IMR-90 (cell line): ENCODE measurements around the gene CPB2. TPM values are rescaled to one million over a fixed set of nuclear protein-coding genes. Genes with fewer than 3 reads are reported as not detected.

ENCODE experiments used
- ATAC-seq: fragments of 200-7000 bp; cut with Tn5 transposase; 2 replicates; pipeline ENCODE4 v1.9.1; 2020; ENCODE audit warnings: low read depth, mild to moderate bottlenecking, moderate library complexity
- BruUV-seq: library from RNA; stranded (reverse); fragments of 400-500 nt; replicated peaks from 2 replicates; lab custom pipeline; 2021; lab: Mats Ljungman, UMichigan
- CTCF ChIA-PET: fragments of 300-600 bp; formaldehyde crosslinking; extraction: SDS; loops from one replicate; lab custom pipeline; 2021; ENCODE audit warnings: antibody characterized with exemption; lab: Yijun Ruan, JAX
- POLR2A ChIA-PET: fragments of 300-600 bp; sonication (Branson Sonifier 250); formaldehyde crosslinking; loops from one replicate; lab custom pipeline; 2022; ENCODE audit warnings: antibody characterized with exemption; ENCODE audit not compliant: unreplicated experiment; lab: Charles Lee
- DNase-seq: peaks from one replicate; pipeline ENCODE4 v3.0.0; 2013
- H2AFZ ChIP-seq: replicated peaks from 2 replicates; pipeline ENCODE3; 2013; ENCODE audit warnings: low read length, mild to moderate bottlenecking; ENCODE audit not compliant: poor library complexity
- H2AK5ac ChIP-seq: 2 replicates; pipeline ENCODE4 v1.6.1; 2013; ENCODE audit warnings: low read depth, low read length, inconsistent platforms
- H2AK9ac ChIP-seq: replicated peaks from 2 replicates; pipeline ENCODE3; 2013; ENCODE audit warnings: mild to moderate bottlenecking, low read depth, low read length, moderate library complexity; ENCODE audit not compliant: poor library complexity
- H2BK120ac ChIP-seq: 2 replicates; pipeline ENCODE4 v1.6.1; 2013; ENCODE audit warnings: low read depth, low read length, inconsistent platforms
- H2BK15ac ChIP-seq: 3 replicates; pipeline ENCODE4 v1.6.1; 2013; ENCODE audit warnings: low read depth, low read length, inconsistent platforms
- H2BK20ac ChIP-seq: 2 replicates; pipeline ENCODE4 v1.6.1; 2013; ENCODE audit warnings: low read depth, mild to moderate bottlenecking, inconsistent platforms, low read length, moderate library complexity
- H2BK5ac ChIP-seq: 2 replicates; pipeline ENCODE4 v1.6.1; 2013; ENCODE audit warnings: mild to moderate bottlenecking, low read depth, low read length, inconsistent platforms; ENCODE audit not compliant: poor library complexity, severe bottlenecking
- H3K14ac ChIP-seq: replicated peaks from 2 replicates; pipeline ENCODE4 v1.6.1; 2013; ENCODE audit warnings: low read depth, low read length, inconsistent platforms
- H3K18ac ChIP-seq: 2 replicates; pipeline ENCODE4 v1.6.1; 2013; ENCODE audit warnings: low read depth, low read length, control low read depth
- H3K23ac ChIP-seq: 2 replicates; pipeline ENCODE4 v1.6.1; 2013; ENCODE audit warnings: low read depth, low read length, inconsistent platforms
- H3K27ac ChIP-seq: 2 replicates; pipeline ENCODE4 v1.5.1; 2013; ENCODE audit warnings: mild to moderate bottlenecking, control low read depth, low read length; ENCODE audit not compliant: insufficient read depth
- H3K27me3 ChIP-seq: 2 replicates; pipeline ENCODE4 v1.6.1; 2013; ENCODE audit warnings: low read length; ENCODE audit not compliant: control insufficient read depth, insufficient read depth
- H3K36me3 ChIP-seq: 2 replicates; pipeline ENCODE4 v1.6.1; 2013; ENCODE audit warnings: low read length, mixed read lengths; ENCODE audit not compliant: control insufficient read depth, insufficient read depth
- H3K4ac ChIP-seq: 2 replicates; pipeline ENCODE4 v1.6.1; 2013; ENCODE audit warnings: low read depth, low read length, inconsistent platforms
- H3K4me1 ChIP-seq: 2 replicates; pipeline ENCODE4 v1.6.1; 2013; ENCODE audit warnings: low read length, mixed read lengths; ENCODE audit not compliant: control insufficient read depth, insufficient read depth
- H3K4me2 ChIP-seq: 2 replicates; pipeline ENCODE4 v1.6.1; 2013; ENCODE audit warnings: low read depth, mild to moderate bottlenecking, control low read depth, low read length, moderate library complexity
- H3K4me3 ChIP-seq: 2 replicates; pipeline ENCODE4 v1.5.1; 2013; ENCODE audit warnings: low read depth, mild to moderate bottlenecking, control low read depth, low read length, moderate library complexity; ENCODE audit not compliant: insufficient read depth
- H3K56ac ChIP-seq: 2 replicates; pipeline ENCODE4 v1.6.1; 2013; ENCODE audit warnings: low read length, inconsistent platforms; ENCODE audit not compliant: insufficient read depth; ENCODE audit errors: extremely low read depth
- H3K79me1 ChIP-seq, 2 experiments: 2 replicates each; pipeline ENCODE4 v1.6.1; 2013; ENCODE audit warnings: low read length in 2 of 2, inconsistent platforms in 1 of 2, low read depth in 1 of 2
- H3K9ac ChIP-seq: 2 replicates; pipeline ENCODE4 v1.6.1; 2013; ENCODE audit warnings: low read depth, low read length, control low read depth
- H3K9me1 ChIP-seq: 2 replicates; pipeline ENCODE4 v1.6.1; 2013; ENCODE audit warnings: low read length, inconsistent platforms; ENCODE audit not compliant: insufficient read depth
- H3K9me3 ChIP-seq: 2 replicates; pipeline ENCODE4 v1.6.1; 2013; ENCODE audit warnings: low read length; ENCODE audit not compliant: control insufficient read depth, insufficient read depth
- H4K20me1 ChIP-seq: 2 replicates; pipeline ENCODE4 v1.6.1; 2013; ENCODE audit warnings: low read length, inconsistent platforms; ENCODE audit not compliant: insufficient read depth
- H4K5ac ChIP-seq: 2 replicates; pipeline ENCODE4 v1.6.1; 2013; ENCODE audit warnings: mild to moderate bottlenecking, low read depth, low read length, control low read depth
- H4K8ac ChIP-seq, 2 experiments: 2 replicates each; pipeline ENCODE4 v1.6.1; 2013; ENCODE audit warnings: low read depth in 2 of 2, low read length in 2 of 2, control low read depth in 1 of 2, inconsistent platforms in 1 of 2
- H4K91ac ChIP-seq: 2 replicates; pipeline ENCODE4 v1.6.1; 2013; ENCODE audit warnings: low read depth, low read length, inconsistent platforms; ENCODE audit not compliant: insufficient read depth
- BHLHE40 ChIP-seq: fragments of 150-350 bp; IDR thresholded peaks from 2 replicates; pipeline ENCODE4 v1.6.1; 2016; ENCODE audit warnings: mild to moderate bottlenecking, low read depth, low read length
- CEBPB ChIP-seq: IDR thresholded peaks from 2 replicates; pipeline ENCODE4 v1.6.1; 2012; ENCODE audit warnings: low read depth, low read length, improper control_type of control experiment
- CHD1 ChIP-seq: IDR thresholded peaks from 2 replicates; pipeline ENCODE4 v1.6.1; 2012; ENCODE audit warnings: low read depth, low read length, improper control_type of control experiment
- FOS ChIP-seq: fragments of 150-350 bp; IDR thresholded peaks from 2 replicates; pipeline ENCODE4 v1.6.1; 2016; ENCODE audit warnings: low read depth, low read length
- MAZ ChIP-seq: IDR thresholded peaks from 2 replicates; pipeline ENCODE4 v1.6.1; 2012; ENCODE audit warnings: low read depth, mild to moderate bottlenecking, low read length, improper control_type of control experiment, moderate library complexity, borderline replicate concordance
- NFE2L2 ChIP-seq: fragments of 150-350 bp; IDR thresholded peaks from 2 replicates; pipeline ENCODE4 v1.6.1; 2016; ENCODE audit warnings: low read depth, mild to moderate bottlenecking, low read length
- RFX5 ChIP-seq: IDR thresholded peaks from 2 replicates; pipeline ENCODE4 v1.8.0; 2012; ENCODE audit warnings: low read depth, mild to moderate bottlenecking, low read length, moderate library complexity
- SMC3 ChIP-seq: fragments of 150-350 bp; IDR thresholded peaks from 2 replicates; pipeline ENCODE4 v1.6.1; 2016; ENCODE audit warnings: low read depth, mild to moderate bottlenecking, antibody characterized with exemption, low read length, moderate library complexity
- WGBS, 2 experiments: methylation state at CpG; one replicate each; pipeline versions ENCODE4 v1.1.5 to v1.1.7; 2013; ENCODE audit warnings: missing lambda C conversion rate in 2 of 2; ENCODE audit not compliant: insufficient read length in 1 of 2; ENCODE audit errors: extremely low coverage in 2 of 2; 5-methylcytosine and 5-hydroxymethylcytosine counted together
- dilution Hi-C: fragments of 300-500 bp; cut with HindIII; formaldehyde crosslinking; loops from one replicate; pipeline ENCODE4 v1.14.3; 2018; ENCODE audit warnings: low sequenced_read_pairs; ENCODE audit not compliant: unreplicated experiment
- in situ Hi-C: fragments of 300-500 bp; cut with MboI; formaldehyde crosslinking; loops from 3 replicates; pipeline ENCODE4 v1.14.3; 2019; ENCODE audit warnings: low sequenced_read_pairs, inconsistent platforms, mixed read lengths
- intact Hi-C: fragments of 100-400 bp; cut with micrococcal nuclease; formaldehyde crosslinking; loops from 2 replicates; pipeline ENCODE4 v1.10.0; 2022
- polyA plus RNA-seq, 3 experiments: library from polyadenylated mRNA; depleted of rRNA; stranded (reverse); fragments of >200 nt; gene quantifications; 2 replicates each; pipeline ENCODE4 v1.2.3, GENCODE V29; 2012; ENCODE audit warnings: low replicate concordance in 1 of 3
- total RNA-seq: library from RNA; depleted of rRNA; stranded (reverse); fragments of >200 nt; gene quantifications from 2 replicates; pipeline ENCODE4 v1.2.3, GENCODE V29; 2012
- TF ChIP-seq, protein P1 (sequence below): fragments of 150-350 bp; IDR thresholded peaks from 2 replicates; pipeline ENCODE4 v1.6.1; 2017; ENCODE audit warnings: mild to moderate bottlenecking, antibody characterized with exemption, low read length, low read depth

CPB2 gene
- total and polyA plus RNA-seq, 2 of the 4 experiments (the other 2 are of a cell fraction): not detected

DNA sequence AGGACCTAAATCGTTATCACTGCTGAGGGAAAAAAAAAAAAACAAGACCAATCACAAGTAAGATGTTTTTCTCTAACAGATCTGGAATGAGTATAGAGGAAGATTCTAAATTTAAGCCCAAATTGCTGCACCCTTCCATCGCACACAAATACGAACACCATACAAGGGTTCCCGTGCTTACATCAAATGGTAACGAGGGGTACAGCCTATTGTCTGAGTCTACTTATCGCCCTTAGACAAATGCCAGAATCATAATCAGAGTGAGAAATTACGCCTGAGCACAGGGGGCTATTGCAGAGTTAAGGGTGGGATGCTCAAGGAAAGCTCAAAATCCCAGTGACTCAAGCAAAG, 52.9 kb downstream of the CPB2 start:
- intact Hi-C loops (loop anchor here (1.0 to 10.0 kb wide), 2 partner anchors 11 to 277 kb away; no protein-coding TSS in a partner anchor), dilution Hi-C loops (no loop called here), in situ Hi-C loops (no loop called here)
- H3K9ac ChIP-seq: peak overlapping the region; percentile 99
- H3K27me3 ChIP-seq: no peaks in the 10 kb centered on the region
- peak overlapping the region; percentile 88 for H3K23ac ChIP-seq
- H2BK15ac ChIP-seq: no peak overlapping the region
- H4K5ac ChIP-seq: peak overlapping the region; percentile 50
- H3K4me1 ChIP-seq: no peaks in the 10 kb centered on the region
- peak overlapping the region; percentile 80 for H3K4me3 ChIP-seq
- peak overlapping the region; percentile 71 for H3K56ac ChIP-seq
- peak overlapping the region; percentile 85 for H2AFZ ChIP-seq
- WGBS, 2 experiments: no CpG with 5 or more reads among the region's 7 CpGs
- peaks cover 5% of the 10 kb centered on the region; the same call in 1 of the 2 replicates for H4K20me1 ChIP-seq
- no peak overlapping the region for H2BK20ac ChIP-seq
- TF ChIP-seq, protein P1, sequence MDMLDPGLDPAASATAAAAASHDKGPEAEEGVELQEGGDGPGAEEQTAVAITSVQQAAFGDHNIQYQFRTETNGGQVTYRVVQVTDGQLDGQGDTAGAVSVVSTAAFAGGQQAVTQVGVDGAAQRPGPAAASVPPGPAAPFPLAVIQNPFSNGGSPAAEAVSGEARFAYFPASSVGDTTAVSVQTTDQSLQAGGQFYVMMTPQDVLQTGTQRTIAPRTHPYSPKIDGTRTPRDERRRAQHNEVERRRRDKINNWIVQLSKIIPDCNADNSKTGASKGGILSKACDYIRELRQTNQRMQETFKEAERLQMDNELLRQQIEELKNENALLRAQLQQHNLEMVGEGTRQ: no peak
- TF ChIP-seq RFX5 (no peak), BHLHE40 (no peak), SMC3 (no peak), CHD1 (no peak), FOS (no peak), CEBPB (no peak), MAZ (no peak), NFE2L2 (no peak)
- peak overlapping the region; percentile 40 for H2BK5ac ChIP-seq
- H2AK5ac ChIP-seq: no peak overlapping the region
- no peaks in the 10 kb centered on the region for H3K9me3 ChIP-seq
- H3K27ac ChIP-seq: peak overlapping the region; percentile 86
- H3K4ac ChIP-seq: peak overlapping the region; percentile 62
- H3K36me3 ChIP-seq: no peaks in the 10 kb centered on the region
- peak overlapping the region; percentile 99 for H3K4me2 ChIP-seq
- H3K9me1 ChIP-seq: no peaks in the 10 kb centered on the region
- peak overlapping the region; percentile 87 for H3K14ac ChIP-seq
- H3K79me1 ChIP-seq: peaks cover 0 to 14% of the 10 kb centered on the region in 2 experiments; a peak in 3 of 4 replicates
- POLR2A ChIA-PET: interaction anchor here (0.5 to 0.6 kb wide), 2 partner anchors 12 to 226 kb away, joined by 3 read pairs; no protein-coding TSS in a partner anchor
- peak overlapping the region; percentile 51 to 77 for H4K8ac ChIP-seq
- peak overlapping the region; percentile 31; the same call in 1 of the 2 replicates for H4K91ac ChIP-seq
- CTCF ChIA-PET: interaction anchor here (0.9 kb wide), 1 partner anchor 12 kb away, joined by 5 read pairs; no protein-coding TSS in a partner anchor
- no peak; the same call in 1 of the 2 replicates for ATAC-seq
- peak; percentile 0 for DNase-seq
- H2AK9ac ChIP-seq: peak overlapping the region; percentile 74
- no peak overlapping the region for H3K18ac ChIP-seq
- TSS peak; percentile 66 for BruUV-seq
- H2BK120ac ChIP-seq: no peak overlapping the region
